ENCODE results near the gene DOLPP1.
"Not testable (repeated sequence)": the region's sequence is repeated elsewhere in the genome, so short reads cannot be mapped to it uniquely, and the experiment has no call there.

The DOLPP1 gene

DNA sequence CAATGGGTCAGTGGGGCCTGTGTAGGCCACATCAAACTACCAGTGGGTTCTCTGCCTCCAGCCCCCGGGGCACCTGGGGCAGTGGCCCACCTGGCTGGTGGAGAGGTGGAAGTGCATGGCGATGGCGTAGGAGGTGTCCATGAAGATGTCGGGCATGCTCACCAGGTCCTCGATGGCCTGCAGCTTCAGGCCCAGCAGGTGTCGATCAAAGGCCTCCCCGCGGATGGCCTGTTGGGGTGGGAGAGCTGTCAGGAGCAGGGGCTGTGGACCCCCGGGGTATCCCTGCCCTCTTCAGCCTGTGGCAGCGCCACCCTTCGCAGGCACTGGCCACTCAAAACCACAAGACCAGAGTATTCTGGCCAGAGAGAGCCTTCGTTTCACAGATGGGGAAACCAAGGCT, 15.0 kb downstream of the DOLPP1 start:
- DNase-seq = no peak

DNA sequence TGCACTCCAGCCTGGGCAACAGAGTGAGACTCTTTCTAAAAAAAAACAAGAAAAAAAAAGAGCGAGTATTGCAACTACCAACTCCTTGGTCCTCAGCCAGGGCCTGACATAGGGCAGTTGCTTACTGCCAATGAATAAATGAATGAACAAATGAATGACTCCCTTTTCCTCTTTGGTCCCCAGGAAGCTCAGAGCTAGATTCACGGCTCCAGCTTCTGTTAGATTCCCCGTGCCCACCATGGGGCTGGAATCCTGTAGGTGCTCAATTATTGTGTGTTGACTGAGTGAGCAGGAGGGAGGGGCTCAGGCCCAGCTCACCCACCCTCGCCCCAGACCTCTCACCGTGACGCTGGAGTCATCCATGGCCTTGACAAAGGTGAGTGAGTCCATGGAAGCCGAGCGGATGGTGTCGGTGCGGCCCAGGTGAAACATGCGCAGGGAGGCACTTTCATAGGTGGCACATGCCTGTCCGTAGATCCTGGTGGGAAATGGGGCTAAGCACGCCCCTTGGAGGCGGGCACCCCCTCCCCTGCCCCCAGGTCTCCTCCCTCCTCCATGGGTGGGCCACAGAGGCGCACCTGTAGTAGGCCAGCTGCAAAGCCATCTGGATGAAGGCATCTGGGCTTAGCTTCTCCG, 16.9 kb downstream of the DOLPP1 start:
- DNase-seq = no peak

DNA sequence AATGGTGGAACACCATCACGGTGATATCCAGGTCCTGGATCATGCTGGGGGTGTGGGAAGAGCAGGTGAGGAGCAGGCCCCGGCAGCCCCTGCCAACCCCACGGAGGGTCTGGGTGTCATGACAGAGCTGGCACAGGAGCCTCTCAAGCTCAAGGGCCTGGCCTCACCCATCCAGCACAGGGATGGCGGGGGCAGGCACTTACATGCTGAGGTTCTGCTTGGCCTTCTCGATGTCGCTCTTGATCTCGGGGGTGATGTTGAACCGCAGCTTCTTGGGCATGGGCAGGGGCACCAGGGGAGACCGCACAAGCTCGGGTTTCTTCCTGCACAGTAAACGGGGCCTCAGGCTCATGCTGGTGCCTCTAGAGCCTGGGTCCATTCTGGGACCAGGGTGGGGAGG, 17.4 kb downstream of the DOLPP1 start:
- DNase-seq = no peak

DNA sequence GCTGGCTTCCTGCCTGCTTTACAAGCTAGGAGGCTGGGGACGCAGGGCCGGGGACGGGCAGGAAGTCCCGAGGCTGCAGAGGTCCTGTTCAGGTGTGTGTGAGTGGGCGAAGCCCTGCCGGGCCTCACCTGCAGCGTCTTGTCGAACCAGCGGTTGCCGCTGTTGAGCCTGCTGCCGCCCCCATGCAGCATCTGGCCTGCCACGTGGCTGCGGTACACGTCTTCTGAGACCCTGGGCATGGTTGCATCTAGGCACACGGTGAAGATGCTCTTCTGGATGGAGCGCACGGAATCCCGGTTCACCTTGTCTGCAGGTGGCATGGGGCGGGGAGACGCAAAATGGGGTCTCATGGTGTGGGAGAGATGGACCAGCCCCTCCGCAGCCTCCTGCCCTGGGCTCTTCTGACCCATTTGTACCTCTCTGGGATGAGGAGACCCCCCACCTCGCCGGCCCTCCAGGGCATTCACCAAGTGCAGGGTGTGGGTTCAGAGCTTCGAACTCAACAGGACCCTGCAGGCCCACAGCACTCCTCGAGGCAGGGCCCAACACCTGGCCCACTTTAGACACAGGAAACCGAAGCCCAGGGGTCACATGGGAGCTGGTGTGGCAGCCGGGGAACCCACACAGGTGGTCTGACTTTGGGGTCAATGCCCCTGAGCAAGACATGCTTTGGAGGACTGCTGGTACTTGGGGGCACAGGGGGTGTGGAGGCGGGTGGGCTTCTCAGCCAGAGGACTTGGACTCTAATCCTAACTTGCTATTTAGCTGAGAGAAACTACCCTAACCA, 19.7 kb downstream of the DOLPP1 start:
- DNase-seq = no peak

DNA sequence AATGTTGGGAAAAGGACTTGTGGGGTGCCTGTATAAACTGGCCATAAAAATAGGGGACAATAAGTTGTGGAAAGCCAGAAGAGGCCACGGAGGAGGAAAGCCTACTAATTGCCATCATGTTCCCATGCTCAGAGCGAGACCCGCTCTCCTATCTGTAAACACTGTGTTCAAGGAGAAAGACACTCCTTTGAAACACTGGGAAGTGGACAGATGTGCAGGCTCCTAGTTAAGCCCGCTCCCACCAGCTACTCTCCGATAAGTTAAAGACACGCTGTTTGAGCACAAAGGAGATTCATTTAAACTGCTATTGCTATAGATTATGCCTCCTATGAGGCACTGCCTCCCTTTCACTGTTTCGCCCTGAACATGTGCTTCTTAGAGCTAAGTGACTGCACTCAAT, 20.4 kb downstream of the DOLPP1 start:
- DNase-seq = no peak

DNA sequence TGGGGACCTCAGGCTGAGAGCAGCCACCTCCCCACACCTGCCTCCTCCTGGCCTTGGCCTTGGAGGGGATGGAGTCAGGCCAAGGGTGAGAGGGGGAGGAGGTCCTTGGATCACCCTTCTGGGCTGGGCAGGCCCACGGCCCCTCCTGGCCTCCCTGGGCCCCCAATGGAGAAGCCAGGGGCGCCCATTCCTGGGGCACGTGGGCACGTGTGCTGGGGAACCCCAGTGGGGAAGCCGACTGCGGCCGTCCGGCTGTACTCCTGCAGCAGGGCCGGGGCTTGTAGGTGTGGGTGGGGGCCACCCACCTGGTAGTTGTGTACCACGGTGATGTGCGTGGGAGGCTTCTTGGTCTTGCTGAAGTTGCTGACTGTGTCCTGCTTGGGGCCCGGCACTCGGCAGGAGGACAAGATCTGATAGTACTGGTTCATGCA, 21.2 kb downstream of the DOLPP1 start:
- no peak for DNase-seq

DNA sequence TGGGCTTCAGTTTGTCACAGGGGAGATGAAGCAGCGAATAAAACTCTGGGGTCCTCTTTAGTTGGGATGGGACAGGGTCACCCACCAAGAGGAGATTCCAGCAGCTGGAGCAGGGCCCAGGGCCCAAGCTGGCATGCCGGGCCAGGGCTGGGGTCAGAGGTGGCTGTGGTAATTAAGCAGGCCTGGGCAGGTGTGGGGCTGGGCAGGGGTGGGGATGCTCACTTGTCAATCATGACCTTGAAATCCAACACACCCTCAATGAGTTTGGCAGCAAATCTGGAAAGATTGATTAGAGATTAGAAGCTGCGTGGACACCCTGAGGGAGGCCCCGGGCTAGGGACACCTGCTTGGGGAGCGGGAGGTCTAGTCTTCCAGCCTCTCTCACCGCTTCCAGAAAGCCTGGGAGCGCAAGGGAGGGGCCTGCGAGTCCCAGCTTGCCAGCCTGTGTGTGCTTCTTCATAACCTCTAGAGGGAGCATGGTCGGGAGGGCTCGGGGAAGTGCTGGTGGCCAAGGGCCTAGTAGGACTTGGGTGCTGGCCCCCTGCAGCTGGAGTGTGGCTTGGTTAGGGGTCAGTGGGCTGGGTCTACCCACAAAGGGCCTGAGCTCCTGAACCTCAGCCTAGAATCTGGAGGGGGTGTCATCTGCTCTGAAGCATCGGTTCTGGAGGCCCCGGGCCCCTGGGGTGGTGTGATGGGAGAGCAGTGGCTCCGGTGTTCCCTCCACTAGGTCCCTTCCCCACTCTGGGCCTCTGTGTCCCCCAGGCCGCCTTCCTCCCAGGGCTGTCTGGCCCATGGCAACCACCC, 22.1 kb downstream of the DOLPP1 start:
- DNase-seq = no peak

DNA sequence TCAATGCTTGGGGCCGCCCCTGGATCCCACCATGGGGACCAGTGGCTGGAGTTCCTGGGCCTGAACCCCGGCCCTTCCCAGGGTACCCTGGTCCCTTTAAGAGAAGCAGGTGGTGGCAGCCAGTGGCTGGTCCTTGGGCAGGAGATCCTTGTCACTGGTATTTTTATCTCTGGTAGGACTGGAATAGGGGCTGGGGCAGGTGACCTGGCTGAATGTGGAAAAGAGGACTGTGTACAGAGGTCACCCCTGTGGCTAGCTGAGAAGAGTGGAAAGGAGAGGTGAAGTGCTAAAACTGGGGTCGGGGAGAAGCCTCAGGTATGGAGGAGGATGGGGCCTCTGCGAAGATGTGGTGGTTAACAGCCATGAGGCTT, 22.7 kb downstream of the DOLPP1 start:
- DNase-seq = no peak

DNA sequence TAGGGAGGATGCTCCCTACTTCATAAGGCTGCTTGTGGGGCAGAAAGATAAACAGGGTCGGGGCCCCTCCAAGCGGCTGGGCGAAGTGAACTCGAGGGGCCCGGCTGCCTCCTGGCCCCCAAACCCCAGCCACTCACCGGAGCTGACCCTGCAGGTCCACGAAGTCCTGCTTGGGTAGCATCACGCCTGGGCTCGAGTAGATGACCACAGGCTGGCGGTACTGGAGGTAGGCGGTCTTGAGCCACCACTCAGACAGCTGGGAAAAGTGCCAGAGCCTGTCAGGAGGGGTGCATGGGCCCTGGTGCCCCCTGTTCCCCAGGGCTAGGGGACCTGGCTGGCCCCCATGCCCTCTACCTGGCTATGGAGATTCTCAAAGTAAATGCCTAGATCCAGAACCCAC, 23.1 kb downstream of the DOLPP1 start:
- no peak for DNase-seq

DNA sequence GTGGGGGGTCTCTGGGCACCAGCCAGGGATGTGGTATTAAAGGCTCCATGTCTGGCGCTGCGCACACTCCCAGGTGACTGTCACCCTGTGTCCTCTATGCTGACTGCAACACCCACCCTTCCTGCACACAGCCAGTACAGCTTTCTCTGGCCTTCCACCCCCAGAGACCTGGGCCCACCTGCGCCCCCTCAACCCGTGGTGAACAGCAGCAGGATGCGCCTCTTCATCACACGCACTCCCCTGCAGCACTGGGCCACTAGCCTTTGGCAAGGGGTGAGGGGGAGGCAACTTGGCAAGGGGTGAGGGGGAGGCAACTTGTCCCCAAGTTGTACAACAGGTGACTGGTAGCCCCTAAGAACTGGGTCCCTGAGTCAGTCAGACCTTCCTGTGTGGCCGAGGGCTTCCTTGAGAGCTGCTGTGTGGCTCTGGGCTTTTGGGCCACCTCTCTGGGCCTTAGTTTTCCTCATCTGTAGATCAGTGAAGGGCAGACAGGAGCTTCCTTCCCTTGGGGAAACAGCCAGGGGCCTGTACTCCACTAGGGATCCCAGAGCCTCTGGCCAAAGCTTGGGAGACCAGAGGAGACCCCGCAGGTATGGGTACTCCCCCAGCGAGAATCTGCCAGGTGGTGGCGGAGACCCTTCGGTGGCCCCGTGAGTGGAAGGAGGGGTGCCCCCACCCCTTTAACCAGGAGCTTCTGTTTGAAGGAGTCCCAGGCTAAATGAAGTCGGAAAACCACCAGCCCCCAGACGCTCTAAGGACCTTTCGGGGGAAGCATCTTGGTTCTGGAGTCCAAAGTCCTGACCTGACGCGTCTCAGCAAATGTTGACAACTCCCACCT, 25.2 kb downstream of the DOLPP1 start:
- DNase-seq = no peak

DNA sequence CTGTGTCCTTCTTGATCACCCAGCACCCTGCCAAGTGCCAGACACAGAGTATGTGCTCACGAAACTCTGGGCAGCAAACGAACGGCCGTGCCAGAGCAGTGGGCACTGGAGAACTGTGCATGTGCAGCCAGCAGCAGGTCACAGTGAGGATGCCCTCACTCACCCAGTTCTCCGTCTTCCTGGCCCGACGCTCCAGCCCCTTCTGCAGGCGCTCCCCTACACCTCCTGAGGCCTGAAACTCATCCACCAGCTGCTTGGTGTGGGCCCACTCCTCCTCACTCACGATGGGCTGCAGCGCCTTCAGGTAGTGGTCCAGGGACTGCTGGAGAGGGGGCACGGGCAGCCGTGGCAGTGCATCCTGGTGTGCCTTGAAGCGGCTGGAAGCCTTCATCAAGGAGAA, 26.7 kb downstream of the DOLPP1 start:
- no peak for DNase-seq

DNA sequence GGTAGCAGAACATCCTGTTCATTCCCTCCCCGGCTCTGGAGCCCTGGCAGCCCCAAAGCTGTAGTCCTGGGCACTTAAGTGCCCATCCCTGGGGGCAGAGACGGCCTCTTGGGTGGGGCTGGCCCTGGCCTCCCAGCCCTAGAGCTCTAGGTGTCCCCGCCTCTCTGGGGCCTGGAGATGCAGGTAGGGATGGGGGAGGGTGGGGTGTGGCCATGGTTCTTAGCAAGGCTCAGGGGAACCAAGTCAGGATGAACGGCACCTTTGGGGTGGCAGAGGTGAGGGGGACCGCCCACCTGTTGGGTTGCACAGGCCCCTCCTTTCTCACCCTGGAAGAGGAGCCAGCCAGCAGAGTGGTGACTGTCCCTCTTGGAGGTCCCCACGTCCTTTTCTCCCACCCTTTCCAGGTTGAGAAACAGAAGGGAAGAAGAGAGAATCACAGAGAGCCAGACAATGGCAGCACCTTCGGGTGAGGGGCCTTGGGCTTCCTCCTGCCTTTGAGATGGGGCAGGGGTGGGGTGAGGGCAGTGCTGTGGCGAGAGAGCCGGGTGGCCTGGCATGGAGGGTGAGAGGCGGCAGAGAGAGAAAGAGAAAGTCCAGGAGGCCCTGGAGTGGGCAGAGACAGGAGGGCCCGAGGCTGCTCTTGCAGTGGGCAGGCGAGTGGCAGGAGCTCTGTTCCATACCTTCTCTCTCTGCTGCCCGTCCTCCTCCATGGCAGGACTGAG, 27.3 kb downstream of the DOLPP1 start:
- no peak for DNase-seq

DNA sequence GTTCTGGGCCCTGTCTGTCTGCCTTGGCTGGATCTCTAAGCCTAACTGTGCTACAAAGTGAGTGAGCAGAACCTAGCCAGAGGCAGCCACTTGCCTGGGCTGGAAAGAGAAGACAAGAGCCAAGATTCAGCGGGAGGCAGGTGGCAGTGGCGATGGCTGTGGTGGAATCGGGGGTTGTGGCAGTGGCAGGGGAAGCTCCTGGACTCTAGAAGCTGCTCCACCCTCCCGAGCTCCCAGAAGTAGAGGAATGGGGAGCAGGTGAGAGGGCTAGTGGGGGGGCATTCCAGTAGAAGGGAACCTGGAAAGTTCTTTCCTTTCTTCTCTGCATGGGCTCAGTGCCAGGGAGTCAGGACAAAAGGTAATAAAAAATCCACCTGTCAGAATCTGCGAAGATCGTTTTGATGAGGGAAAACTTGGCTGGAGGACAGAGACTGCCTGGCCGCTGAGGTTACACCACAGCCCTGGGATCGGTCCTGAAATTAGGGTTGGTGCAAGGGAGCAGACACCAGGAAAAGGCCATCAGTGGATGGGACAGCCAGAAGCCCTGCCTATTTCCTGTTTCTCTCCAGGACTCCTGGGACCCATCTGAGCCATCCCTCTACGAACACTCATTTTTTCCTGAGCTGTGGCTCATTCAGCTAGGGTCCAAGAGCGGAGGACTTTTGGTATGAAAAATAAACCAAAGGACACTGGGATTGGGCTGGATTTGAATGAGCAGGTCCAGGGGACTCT, 28.1 kb downstream of the DOLPP1 start:
- no peak for DNase-seq

DNA sequence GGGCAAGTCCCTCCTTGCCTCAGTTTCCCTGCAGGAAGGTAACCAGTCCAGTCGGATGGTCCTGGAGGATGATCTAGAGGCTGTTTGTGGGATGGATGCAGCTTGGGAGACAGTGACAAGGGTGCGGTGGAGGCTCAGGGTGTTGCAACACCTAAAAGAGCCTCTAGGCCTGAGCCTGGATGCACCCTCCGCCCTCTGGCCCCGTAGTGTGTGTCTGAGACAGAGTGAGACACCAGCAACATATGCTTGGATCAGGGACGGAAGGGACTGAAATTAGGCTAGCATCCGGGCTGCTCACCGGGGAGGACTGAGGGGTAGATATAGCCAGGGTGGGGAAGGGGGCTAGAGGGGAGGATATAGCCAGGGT, 28.6 kb downstream of the DOLPP1 start:
- DNase-seq = peak; percentile 4

DNA sequence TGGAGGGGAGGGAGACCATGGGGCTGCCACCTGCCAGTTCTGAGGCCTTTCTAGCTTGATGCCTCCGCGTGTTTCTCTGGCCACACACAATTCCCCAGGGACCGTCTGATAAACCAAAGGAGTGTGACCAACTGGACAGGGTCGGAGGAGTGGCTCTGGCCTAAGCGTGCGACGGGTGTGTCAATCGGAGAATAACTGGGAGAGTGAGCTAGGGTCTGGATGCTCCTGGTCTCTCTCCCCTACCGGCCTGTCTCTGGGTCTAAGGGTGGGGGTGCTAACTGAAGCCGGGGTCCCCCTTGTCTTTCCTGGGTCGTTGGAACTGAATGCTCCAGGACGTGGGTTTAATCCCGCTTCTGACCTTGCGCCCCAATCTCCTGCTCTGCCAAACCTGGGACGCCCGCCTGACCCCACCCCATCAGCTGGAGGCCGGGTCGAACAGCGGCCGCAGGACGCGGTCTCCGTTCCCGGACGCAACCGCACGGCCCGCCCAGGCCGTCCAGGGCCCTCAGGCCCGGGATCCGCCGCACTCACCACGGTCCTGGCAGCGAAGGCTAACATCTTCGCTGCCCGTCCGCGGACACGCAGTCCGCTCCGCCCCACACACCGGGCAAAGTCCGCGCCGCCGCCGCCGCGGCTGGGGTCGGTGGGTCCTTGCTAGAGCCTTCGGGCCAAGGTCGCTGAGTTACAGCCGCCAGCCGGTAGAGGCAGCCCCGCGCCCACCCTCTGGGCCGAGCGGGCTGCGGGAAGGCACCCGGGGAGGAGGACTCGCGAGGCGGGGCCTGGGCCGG, 29.2 kb downstream of the DOLPP1 start:
- DNase-seq = no peak

DNA sequence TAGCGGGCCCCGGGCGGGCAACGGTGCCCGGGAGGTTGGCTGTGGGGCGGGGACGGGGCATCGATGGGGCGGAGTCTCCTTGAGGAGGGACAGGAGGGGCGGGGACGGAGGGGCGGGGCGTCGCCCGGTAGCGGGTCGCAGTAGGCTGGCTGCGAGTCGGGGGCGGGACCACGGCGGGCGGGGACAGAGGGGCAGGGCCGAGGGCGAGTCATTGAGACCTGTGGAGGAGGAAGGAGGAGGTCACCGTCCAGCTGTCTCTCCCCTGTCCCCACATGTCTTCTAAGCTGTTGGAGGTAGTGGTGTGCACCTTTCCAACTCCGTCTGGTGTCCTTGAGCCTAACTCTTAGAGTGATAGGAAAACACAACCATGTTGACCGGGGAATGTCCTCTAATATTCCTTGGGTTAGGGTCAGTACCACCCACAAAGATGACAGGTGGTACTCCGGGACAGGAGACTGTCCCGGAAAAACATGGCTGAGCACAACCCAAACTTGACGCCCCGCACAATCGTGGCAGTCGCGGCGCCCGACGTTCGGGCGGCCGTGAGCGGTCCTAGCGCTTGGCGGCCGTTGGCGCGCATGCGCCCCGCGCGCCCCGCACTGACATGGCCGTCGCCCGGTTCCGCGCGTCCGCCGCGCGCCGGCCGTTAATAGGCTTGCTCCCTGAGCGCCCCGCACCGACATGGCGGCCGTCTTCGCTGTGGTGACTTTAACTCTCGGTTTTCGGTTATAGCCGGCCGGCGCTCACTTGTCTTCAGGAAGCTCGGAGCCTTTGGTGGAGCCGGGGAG, 30.0 kb downstream of the DOLPP1 start, which contains the start of the genes CRAT and PTPA:
Gene CRAT, minus strand, starts transcription at position 54 of the 788 bp plus-strand sequence. CDS start 284 bp downstream, outside the sequence.
Gene PTPA, plus strand, starts transcription at position 676 of the 788 bp plus-strand sequence. CDS start 186 bp downstream, outside the sequence.
- peak; percentile 94 for DNase-seq

DNA sequence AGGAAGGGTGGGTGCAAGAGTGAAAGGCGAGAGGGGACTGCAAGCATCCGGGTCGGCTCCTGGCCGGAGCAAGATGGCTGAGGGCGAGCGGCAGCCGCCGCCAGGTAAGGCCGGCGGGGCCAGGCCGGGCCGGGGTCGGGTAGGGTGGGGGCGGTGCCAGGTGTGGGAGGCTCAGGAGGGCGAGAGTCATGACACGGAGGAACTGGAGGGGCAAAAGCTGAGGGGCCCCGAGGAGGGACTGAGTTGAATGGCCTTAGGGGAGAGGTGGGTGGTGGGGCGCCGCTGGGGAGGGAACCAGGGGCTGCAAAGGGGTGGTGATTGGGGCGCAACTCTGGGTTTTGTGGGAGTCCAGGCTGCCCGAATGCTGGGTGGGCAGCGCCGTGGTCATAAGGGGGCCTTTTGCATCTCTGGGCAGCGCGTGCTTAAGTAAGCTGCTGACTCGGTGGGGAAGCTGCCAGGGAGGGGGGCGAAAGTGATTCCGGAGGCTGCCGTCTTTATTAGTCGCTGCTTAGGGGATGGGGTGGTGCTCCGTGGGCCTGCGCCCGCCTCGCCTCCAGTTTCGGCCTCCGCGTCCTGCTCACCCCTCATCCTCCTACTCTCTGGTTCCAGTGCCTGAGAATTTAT, 30.7 kb downstream of the DOLPP1 start:
- DNase-seq = no peak

DNA sequence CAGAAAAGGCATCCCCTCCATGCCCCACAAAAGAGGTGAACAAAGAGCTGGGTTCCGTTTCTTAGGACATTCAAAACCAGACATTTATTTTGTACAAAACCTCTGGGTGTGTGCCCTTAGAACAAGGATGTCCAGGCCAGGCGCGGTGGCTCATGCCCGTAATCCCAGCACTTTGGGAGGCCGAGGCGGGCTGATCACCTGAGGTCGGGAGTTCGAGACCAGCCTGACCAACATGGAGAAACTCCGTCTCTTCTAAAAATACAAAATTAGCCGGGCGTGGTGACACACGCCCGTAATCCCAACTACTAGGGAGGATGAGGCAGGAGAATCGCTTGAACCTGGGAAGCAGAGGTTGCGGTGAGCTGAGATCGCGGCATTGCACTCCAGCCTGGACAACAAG, 31.6 kb downstream of the DOLPP1 start:
- not testable (repeated sequence) for DNase-seq

Data from effector CD8-positive, alpha-beta T cell (primary cell).